HG02588 (cell line): ENCODE data around the gene GIMAP8.

Experiments used
- ATAC-seq: cut with Tn5 transposase; IDR thresholded peaks from one replicate; pipeline ENCODE4 v1.9.1; 2021; ENCODE audit warnings: mild to moderate bottlenecking, moderate library complexity; ENCODE audit not compliant: unreplicated experiment

Gene GIMAP8

DNA sequence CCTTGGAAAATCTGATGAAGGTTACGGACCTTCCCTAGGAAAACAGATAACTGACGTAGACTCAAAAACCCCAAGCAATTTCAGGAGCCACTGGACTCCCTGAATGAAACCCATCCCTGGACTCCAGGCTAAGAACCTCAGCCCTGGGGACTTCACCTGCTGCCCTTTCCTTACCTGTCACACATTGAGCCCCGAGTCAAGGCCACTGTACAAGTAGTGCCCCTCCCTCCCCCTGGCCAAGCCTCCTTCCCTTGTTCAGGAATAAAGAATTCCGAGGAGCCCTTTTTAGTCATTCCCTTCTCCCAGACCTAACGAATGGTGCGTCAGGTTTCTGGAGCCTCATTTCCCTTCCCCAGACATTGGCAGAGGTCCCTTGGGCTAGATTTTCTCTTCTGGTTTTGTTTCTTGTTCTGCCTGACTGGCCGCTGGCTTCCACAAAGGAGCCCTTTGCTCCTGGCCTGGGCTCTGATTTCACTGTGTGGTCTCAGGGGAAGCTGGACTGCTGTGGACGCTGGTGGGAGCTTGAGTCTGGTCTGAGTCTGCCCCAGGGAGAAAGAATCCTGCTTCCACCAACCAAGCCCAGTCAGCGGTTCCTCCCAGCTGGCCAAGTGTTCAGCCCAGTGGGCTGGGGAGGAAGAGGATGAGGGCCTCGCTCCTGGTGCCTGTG is 39.6 kb upstream of the GIMAP8 start:
- no peak for ATAC-seq

GRCh38 chr7:150411606-150412005 is 38.8 kb upstream of the GIMAP8 start:
- no peak for ATAC-seq

GRCh38 chr7:150412016-150412415 is 38.4 kb upstream of the GIMAP8 start:
- no peak for ATAC-seq

GRCh38 chr7:150412518-150413488 is 37.6 kb upstream of the GIMAP8 start:
- no peak for ATAC-seq

DNA sequence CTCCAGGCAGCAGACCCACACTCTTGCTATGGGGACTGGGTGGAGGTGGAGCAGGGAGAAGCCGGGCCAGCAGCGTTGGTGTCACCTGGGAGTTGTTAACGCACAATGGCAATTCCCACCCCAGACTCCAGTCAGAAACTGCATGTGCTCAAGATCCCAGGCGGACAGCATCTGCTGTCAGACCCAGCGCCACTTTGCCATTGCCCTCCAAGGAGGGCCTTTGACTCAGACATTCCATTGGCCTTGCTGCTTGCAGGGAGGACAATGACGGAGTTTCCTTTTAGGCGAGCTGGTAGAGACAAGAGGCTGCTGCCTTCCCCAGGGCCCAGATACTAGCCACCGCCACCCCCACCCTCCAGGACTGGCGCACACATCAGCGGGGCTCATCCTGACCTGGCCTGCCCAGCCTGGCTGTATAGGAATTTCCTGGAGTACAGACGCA is 36.8 kb upstream of the GIMAP8 start:
- ATAC-seq, result no peak

- ATAC-seq, result no peak
Observed at GRCh38 chr7:150415161-150416153, 35.0 kb upstream of the GIMAP8 start.

- no peak for ATAC-seq
Observed at GRCh38 chr7:150417239-150417638, 33.2 kb upstream of the GIMAP8 start.

DNA sequence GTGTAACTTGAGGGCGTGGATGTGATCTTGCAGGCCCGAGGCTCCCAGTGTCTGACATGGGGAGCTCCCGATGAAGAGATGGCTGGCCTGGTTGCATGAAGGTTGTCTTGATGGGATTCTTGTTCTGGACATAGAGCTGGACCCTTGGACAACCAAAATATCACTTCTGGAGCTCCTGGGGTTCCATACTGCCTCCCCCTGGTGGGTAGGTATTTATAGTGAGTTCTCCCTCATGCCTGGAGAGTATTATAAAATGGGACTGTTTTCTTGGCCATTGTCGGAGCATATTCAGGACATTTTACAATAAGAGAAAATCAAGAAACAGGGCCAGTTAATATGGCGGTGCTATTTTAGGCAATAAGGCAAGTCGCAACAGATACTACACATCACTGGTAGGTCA is 32.6 kb upstream of the GIMAP8 start:
- no peak for ATAC-seq

DNA sequence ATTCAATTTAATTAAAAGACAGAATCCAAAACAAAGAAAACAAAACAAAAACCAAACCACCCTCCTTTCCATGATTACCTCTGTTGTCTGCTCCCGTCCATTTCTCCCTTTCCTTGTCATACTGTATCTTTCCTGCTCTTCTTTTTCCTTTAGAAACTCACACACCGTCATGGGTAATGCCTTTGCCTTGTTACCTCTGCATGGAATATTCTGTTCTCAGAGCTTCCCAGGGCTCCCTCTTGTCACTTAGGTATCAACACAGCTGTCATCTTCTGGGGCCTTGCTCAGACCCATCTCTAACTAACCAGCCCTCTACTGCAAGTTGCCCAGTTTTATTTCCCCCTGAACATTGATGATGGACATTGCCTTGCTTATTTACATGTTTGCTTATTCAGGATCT is 30.2 kb upstream of the GIMAP8 start:
- no peak for ATAC-seq

- peak; percentile 92 for ATAC-seq
Observed at GRCh38 chr7:150420987-150421674, 29.3 kb upstream of the GIMAP8 start.

- ATAC-seq, result no peak
Observed at GRCh38 chr7:150421831-150422230, 28.6 kb upstream of the GIMAP8 start.

GRCh38 chr7:150425670-150426069 is 24.8 kb upstream of the GIMAP8 start:
- no peak for ATAC-seq

GRCh38 chr7:150428671-150429451 is 21.6 kb upstream of the GIMAP8 start:
- peak; percentile 46 for ATAC-seq

GRCh38 chr7:150429699-150430098 is 20.7 kb upstream of the GIMAP8 start:
- ATAC-seq, result no peak

DNA sequence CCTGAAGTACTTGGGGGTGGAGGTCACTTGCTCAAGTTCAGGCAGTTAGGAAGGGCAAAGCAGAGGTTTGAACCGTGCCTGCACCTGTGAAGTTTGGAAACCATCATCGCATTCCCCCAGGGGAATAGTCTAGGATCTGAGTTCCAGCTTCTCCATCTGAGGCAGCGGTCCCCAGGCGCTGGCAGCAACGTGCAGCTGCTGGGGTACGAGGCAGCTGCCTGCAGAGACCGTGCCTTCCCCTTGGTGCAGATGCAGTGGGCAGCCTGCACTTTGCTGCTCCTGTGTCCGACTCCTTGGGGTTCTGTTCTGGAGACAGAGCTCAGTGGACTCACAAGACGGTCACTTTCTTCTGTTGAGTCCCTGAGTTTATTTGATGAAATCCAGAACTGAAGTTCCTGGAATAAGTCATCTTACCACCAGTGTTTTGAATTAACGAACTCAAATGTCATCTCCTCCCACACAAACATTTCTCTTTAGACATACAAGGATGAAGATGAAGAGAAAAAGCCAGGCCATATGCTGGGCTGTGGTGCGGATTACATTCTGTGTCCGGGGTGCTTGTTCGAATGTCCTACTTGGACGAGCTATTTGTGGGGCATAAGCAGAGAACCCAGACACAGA is 19.9 kb upstream of the GIMAP8 start:
- no peak for ATAC-seq

DNA sequence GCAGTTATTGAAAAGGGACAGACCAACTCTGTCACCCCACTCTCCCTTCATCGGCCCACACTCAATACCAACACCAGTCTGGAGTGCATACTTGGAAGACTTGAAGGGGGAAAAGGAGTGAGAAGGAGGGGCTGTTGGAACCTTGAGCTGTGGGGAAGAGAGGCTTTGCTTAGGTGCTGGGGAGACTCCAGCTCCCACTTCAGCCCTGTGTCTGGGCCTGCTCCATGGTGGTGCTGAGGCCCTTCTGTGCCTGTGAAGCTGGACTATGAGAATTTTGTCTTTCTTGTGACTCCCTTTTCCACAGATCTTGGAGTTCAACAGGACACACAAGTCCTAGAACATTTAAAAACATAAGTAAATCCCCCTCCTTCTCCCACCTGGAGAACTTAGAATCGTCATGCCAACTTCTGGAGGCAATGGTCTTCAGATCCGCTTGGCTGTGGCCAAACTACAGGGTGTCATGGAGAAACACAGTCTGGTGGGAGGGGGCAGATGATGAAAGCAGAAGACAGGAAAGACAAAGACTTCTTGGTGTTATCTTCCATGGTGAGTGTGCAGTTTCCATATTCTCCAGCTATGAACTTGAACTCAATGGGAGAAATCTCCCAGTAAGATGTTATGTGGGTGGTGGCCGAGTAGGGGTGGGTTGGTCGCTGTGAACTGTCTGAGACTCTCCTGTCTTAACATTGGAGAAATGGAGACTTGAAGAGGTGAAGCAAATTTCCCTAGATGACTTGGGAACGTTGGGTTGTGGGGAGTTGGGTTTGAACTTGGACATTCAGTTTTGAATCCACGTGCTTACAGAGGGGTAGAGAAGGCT is 18.4 kb upstream of the GIMAP8 start:
- ATAC-seq, result no peak

GRCh38 chr7:150432915-150433892 is 17.2 kb upstream of the GIMAP8 start:
- no peak for ATAC-seq
